GM15510 (cell line): ENCODE measurements around the gene ARID5A.

Experiments used
- POLR2A ChIP-seq: IDR thresholded peaks from 3 replicates; pipeline ENCODE4 v1.6.1; 2011; ENCODE audit warnings: borderline replicate concordance; ENCODE audit not compliant: insufficient read length; ENCODE audit errors: extremely low read depth

Gene ARID5A

DNA sequence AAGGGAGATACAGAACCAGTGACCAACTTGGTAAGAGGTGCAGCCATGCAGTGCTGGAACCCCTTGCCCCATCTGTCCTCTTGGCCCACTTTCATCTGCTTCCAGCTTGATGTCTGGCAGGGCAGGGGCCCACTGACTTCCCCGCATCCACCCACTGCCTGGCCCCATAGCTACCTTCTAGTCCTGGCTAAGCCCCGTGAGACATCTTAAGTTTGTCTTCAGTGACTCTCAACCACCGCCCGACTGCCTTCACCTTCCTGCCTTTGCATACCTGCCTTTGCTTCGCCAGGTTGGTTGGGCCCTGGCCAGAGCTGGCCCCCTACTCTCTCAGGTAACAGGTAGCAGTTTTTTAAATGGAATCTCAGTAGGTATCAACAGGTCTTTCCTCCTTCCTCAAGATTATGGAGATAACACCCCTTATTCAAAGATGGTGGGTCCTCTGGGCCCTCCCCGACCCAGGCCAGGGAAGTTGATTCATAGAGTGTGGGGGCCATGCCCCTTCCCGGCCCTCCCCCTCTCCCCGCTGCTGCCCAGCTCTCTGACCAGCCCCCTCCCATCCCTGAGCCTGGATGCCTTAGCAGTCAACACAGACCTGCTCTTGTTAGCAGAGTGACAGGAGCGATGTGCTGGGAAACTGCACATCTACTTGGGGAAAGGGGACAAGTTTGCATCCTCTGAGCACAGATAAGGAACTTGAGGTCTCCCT, 2.8 kb downstream of the ARID5A start:
- no peak for TF ChIP-seq POLR2A

DNA sequence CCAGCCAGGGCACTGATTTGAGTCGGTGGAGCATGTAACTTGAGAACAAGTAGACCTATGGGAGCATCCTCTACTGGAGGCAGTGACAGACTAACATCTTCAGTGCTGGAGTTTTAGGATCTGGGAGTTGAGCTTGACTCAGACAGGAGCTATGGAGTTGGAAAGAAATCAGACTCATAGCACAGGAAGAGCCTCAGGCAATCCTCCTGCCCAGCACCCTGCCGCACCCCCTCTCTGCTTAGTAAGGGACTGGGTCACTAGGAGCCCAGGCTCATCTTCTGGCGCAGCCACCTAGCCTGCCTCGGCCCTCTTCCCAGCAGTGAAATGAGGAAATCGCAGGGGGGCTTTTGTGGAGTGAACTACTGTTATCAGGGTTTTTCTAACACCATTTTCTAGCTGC, 3.6 kb downstream of the ARID5A start:
- no peak for TF ChIP-seq POLR2A

GRCh38 chr2:96541398-96542152, 5.0 kb downstream of the ARID5A start:
- no peak for TF ChIP-seq POLR2A

DNA sequence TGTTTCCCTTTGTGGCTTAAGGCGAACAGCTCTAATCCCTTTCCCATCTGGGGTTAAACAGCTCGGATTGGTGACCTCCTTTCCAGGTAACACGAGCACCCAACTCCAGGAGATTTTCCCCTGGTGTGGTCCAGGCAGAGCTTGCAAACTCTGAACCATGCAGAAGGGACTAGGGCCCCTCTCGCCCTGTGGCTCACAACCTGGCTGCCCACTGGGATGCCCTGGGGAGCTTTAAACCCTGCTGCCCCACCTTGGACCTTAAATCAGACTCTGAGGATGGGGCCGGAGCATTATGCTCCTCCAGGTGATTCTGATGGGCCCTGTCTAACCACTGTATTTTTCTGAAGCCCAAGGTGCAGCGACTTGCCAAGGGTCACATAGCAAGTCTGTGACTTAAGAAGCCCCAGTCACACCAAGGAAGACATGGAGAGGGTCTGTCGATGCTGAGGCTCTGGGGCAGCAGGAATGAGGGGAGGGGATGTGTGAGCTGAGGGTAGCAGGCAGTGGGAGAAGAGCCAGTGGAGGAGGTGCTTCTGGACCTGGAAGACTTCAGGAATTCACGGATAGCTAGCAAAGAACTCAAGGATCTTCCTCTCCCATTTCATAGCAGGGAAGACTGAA, 5.9 kb downstream of the ARID5A start:
- no peak for TF ChIP-seq POLR2A

DNA sequence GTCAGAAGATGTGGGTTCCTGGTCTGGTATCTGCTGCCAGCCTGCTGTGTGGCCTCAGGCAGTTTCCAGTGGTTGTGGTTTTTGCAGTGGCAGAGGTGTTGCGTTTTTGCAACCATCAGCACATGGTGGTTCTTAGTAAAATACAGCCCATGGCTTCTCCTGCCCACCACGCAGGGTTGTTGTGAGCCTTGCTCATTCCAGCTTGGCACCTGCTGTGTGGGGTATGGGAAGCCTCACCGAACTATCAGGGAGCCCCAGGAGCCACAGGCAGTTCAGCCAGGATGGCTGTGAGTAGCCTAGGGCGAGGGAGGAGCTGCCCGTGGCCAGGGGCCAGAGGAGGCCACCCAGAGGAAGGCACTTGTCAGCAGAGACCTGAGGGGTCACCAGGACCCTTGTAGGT, 9.8 kb downstream of the ARID5A start:
- TF ChIP-seq POLR2A = no peak

DNA sequence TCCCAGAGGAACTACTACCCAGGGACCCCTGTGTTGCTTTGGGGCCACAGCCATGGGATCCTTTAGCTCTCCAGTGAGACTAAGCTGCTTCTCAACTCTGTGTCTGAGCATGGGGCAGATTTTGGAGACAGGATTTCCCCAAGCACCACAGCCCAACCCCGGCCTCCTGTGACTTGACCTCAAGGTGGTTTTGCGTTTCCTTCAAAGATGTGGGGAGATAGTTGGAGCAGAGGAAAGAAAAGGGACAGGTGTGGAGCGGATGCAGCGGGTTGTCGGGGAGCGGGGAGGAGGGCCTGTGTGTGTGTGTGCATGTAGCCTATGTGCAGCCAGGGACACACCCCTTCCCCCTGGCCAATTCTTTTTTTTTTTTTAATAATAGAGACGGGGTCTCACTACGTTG, 10.2 kb downstream of the ARID5A start:
- no peak for TF ChIP-seq POLR2A

DNA sequence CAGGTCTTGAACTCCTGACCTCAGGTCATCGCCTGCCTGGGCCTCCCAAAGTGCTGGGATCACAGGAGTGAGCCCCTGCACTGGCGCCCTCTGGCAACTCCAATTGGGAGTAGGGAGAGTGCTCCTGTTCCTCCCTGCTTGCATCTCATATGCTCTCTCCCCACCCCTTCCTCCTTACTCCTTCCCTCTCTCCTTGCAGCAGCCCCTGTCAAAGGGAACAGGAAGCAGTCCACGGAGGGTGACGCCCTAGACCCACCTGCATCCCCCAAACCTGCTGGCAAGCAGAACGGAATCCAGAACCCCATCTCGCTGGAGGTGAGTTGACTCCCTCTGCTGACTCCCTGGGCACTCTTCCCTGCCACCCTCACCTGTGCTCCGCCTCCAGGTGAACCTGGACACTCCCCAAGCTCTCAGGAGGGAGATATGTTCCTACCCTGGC, 10.7 kb downstream of the ARID5A start:
- TF ChIP-seq POLR2A = no peak

- TF ChIP-seq POLR2A = no peak
Observed at GRCh38 chr2:96547731-96548171, 11.2 kb downstream of the ARID5A start.

DNA sequence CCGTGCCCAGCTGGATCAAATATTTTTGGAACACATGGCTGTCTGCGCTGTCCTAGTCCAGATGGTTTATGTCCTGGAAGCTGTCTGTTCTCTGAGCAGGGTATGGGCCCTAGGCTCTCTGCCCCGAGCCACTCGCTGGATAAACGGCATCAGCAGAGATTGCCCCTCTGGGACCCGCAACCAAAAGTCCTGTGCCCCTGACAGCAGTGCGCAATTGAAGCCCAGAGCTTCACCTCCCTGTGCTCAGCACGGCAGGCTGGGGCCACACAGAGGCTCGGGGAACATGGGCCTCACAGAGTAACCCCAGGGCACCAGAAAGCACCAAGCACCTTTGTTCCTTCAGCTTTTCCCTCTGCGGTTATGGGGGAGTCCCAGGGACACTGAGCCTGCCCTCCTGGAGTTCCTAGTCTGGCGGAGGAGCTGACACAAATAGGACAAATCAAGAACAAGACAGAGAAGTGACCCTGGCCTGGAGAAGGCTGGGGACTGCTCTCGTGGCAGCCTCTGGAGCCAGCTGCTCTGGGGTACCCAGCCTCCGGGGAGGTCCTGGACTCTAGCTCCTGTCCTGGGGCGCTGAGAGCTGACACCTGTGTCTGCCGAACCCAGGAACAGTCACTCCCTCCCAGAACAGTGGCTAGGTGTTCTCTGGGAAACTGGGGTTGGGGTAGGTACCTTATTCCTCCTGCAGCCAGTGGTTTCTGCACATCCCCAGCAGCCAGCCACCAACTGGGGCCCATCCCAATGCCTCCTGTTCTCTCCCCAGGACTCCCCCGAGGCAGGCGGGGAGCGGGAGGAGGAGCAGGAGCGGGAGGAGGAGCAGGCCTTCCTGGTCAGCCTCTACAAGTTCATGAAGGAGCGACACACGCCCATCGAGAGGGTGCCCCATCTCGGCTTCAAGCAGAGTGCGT, 12.3 kb downstream of the ARID5A start:
- TF ChIP-seq POLR2A = no peak

- no peak for TF ChIP-seq POLR2A
Observed at GRCh38 chr2:96549466-96549785, 12.9 kb downstream of the ARID5A start.

- TF ChIP-seq POLR2A = no peak
Observed at GRCh38 chr2:96549967-96550786, 13.6 kb downstream of the ARID5A start.

DNA sequence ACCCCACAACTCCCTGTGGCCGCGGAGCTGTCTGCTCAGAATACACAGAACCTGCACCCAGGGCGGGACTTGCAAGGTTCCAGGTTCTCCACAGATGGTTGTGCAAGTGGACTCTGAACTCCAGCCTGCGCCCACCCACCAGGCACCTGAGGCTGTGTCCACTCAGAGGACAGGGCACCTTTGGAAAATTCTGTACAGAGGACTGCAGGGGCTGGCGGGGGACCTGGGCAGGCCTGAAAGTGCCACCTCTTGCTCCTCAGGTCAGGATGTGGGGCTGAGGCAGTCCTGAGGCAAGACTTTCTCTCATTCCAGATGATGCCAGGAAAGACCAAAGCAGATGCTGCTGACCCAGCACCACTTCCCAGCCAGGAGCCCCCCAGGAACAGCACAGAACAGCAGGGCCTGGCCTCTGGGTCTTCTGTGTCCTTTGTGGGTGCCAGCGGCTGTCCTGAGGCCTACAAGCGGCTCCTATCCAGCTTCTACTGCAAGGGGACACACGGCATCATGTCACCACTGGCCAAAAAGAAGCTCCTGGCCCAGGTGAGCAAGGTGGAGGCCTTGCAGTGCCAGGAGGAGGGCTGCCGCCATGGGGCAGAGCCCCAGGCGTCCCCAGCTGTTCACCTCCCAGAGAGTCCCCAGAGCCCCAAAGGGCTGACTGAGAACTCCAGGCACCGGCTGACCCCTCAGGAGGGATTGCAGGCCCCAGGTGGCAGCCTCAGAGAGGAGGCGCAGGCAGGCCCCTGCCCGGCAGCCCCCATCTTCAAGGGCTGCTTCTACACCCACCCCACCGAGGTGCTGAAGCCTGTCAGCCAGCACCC, 14.4 kb downstream of the ARID5A start:
- no peak for TF ChIP-seq POLR2A
